Loucy (cell line): Measurements from ENCODE around the gene OTUB2.

Experiments used
- H2AFZ ChIP-seq: fragments of 200-600 bp; sonication (generic); 2 replicates; pipeline ENCODE4 v1.6.0; 2016; ENCODE audit warnings: antibody characterized with exemption, mild to moderate bottlenecking, low read length, moderate library complexity
- H3F3A ChIP-seq: fragments of 200-600 bp; 2 replicates; pipeline ENCODE4 v1.6.0; 2016; ENCODE audit warnings: antibody characterized with exemption, low read depth, mild to moderate bottlenecking
- H3K27me3 ChIP-seq: fragments of 200-600 bp; sonication (generic); 2 replicates; pipeline ENCODE4 v1.6.1; 2014; ENCODE audit warnings: low read length, mild to moderate bottlenecking; ENCODE audit not compliant: insufficient read depth, poor library complexity, severe bottlenecking
- H3K36me3 ChIP-seq: fragments of 200-600 bp; sonication (generic); 2 replicates; pipeline ENCODE4 v1.6.1; 2016; ENCODE audit warnings: low read length; ENCODE audit not compliant: insufficient read depth
- H3K4me1 ChIP-seq: fragments of 200-600 bp; sonication (generic); 2 replicates; pipeline ENCODE4 v1.5.1; 2014; ENCODE audit warnings: low read length, mild to moderate bottlenecking; ENCODE audit not compliant: insufficient read depth, poor library complexity, severe bottlenecking
- H3K4me2 ChIP-seq: fragments of 200-600 bp; sonication (generic); 2 replicates; pipeline ENCODE4 v1.6.0; 2014; ENCODE audit warnings: antibody characterized with exemption, low read length, low read depth, mild to moderate bottlenecking; ENCODE audit not compliant: poor library complexity, severe bottlenecking
- H3K4me3 ChIP-seq: fragments of 200-600 bp; sonication (generic); 2 replicates; pipeline ENCODE4 v1.5.1; 2014; ENCODE audit warnings: low read length, mild to moderate bottlenecking, mixed read lengths; ENCODE audit not compliant: poor library complexity, severe bottlenecking
- H3K79me2 ChIP-seq: fragments of 200-600 bp; sonication (generic); 2 replicates; pipeline ENCODE4 v1.6.1; 2014; ENCODE audit warnings: low read length; ENCODE audit not compliant: insufficient read depth
- H3K9ac ChIP-seq: fragments of 200-600 bp; sonication (generic); 2 replicates; pipeline ENCODE4 v1.6.0; 2014; ENCODE audit warnings: mild to moderate bottlenecking, low read depth, low read length, moderate library complexity; ENCODE audit not compliant: poor library complexity, severe bottlenecking
- H3K9me2 ChIP-seq: fragments of 200-600 bp; sonication (generic); replicated peaks from 2 replicates; pipeline ENCODE4 v1.6.1; 2016; ENCODE audit warnings: low read depth, low read length, mixed read lengths
- H3K9me3 ChIP-seq: fragments of 200-600 bp; sonication (generic); 2 replicates; pipeline ENCODE4 v1.6.1; 2014; ENCODE audit warnings: mild to moderate bottlenecking, antibody characterized with exemption, low read length, low read depth; ENCODE audit not compliant: insufficient read depth
- H4K20me1 ChIP-seq: fragments of 200-600 bp; sonication (generic); 2 replicates; pipeline ENCODE4 v1.6.0; 2014; ENCODE audit warnings: antibody characterized with exemption, low read length, mild to moderate bottlenecking; ENCODE audit not compliant: insufficient read depth, poor library complexity, severe bottlenecking
- CTCF ChIP-seq: fragments of 200-600 bp; sonication (generic); conservative IDR thresholded peaks from 2 replicates; pipeline ENCODE4 v1.5.1; 2014; ENCODE audit warnings: mild to moderate bottlenecking, antibody characterized with exemption, low read length
- EZH2phosphoT487 ChIP-seq: fragments of 200-600 bp; IDR thresholded peaks from 2 replicates; pipeline ENCODE4 v1.6.1; 2018; ENCODE audit warnings: antibody characterized with exemption, mild to moderate bottlenecking, moderate library complexity, borderline replicate concordance

Gene OTUB2

GRCh38 chr14:94045563-94046345 lies 19.6 kb downstream of the OTUB2 start:
- Histone ChIP-seq H3K27me3 (no peaks in the 10 kb centered on the region), H3K9ac (no peak overlapping the region), H4K20me1 (no peaks in the 10 kb centered on the region), H3K9me2 (no peaks in the 10 kb centered on the region), H3K9me3 (no peaks in the 10 kb centered on the region), H3K36me3 (peaks cover 54% of the 10 kb centered on the region; the same call in 1 of the 2 replicates), H2AFZ (no peak overlapping the region), H3K4me2 (no peak overlapping the region), H3K4me1 (no peaks in the 10 kb centered on the region), H3F3A (no peaks in the 10 kb centered on the region), H3K79me2 (no peaks in the 10 kb centered on the region), H3K4me3 (no peak overlapping the region)
- TF ChIP-seq EZH2phosphoT487 (no peak), CTCF (no peak)

GRCh38 chr14:94046696-94047250 lies 20.6 kb downstream of the OTUB2 start:
- no peaks in the 10 kb centered on the region for H3K9me3 ChIP-seq
- no peaks in the 10 kb centered on the region for H3K9me2 ChIP-seq
- no peak overlapping the region for H2AFZ ChIP-seq
- H3F3A ChIP-seq, result no peaks in the 10 kb centered on the region
- H3K4me2 ChIP-seq, result no peak overlapping the region
- no peak overlapping the region for H3K4me3 ChIP-seq
- peaks cover 64% of the 10 kb centered on the region; the same call in 1 of the 2 replicates for H3K36me3 ChIP-seq
- TF ChIP-seq CTCF (no peak), EZH2phosphoT487 (no peak)
- H3K4me1 ChIP-seq, result no peaks in the 10 kb centered on the region
- H4K20me1 ChIP-seq, result no peaks in the 10 kb centered on the region
- no peak overlapping the region for H3K9ac ChIP-seq
- no peaks in the 10 kb centered on the region for H3K79me2 ChIP-seq
- no peaks in the 10 kb centered on the region for H3K27me3 ChIP-seq

- Histone ChIP-seq H3K79me2 (no peaks in the 10 kb centered on the region), H3F3A (no peaks in the 10 kb centered on the region), H3K36me3 (peaks cover 72% of the 10 kb centered on the region; the same call in 1 of the 2 replicates), H3K4me2 (no peak overlapping the region), H4K20me1 (no peaks in the 10 kb centered on the region), H3K4me1 (no peaks in the 10 kb centered on the region), H3K9me3 (no peaks in the 10 kb centered on the region), H2AFZ (no peak overlapping the region), H3K4me3 (no peak overlapping the region), H3K9ac (no peak overlapping the region), H3K27me3 (no peaks in the 10 kb centered on the region), H3K9me2 (no peaks in the 10 kb centered on the region)
- TF ChIP-seq EZH2phosphoT487 (no peak), CTCF (no peak)
These were observed 21.4 kb downstream of the OTUB2 start for GRCh38 chr14:94047581-94047980.
